ENCODE measurements around the gene GLDC. TPM values are rescaled to one million over a fixed set of nuclear protein-coding genes. Genes with fewer than 3 reads are reported as not detected.

Gene GLDC
- total RNA-seq, 4 donors from 2014 or later: 2.4 to 7.4 (median 4.8) TPM

DNA sequence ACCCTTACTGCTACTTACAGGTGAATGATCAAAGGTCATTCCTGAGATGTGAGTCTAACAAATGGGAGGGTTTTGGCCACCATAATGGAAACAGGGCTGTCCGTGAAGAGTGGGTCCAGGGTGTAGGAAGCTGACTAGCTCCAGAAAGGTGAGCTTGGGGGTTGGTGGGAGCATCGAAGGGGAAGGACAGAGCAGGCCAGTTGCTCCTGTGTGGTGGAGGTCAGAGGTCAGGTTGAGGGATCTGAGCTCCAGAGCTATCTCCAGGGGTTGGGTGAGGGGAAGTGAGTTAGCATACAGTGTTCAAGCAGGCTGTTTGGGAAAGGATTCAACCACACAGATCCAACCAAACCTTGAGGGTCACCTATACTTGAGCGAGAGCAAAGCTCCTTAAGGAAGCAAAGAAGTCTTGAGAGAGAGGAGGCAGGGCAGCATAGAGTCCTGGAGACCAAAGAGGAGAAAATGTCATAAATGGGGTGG, 18.7 kb upstream of the GLDC start:
- 78% methylated on average over 3 of the region's 3 CpGs for WGBS
- H3K4me3 ChIP-seq: no peak overlapping the region
- no peak for DNase-seq (ENCODE audit: low spot score in 2 of 2)
- no peaks in the 10 kb centered on the region for H3K9me3 ChIP-seq
- no peaks in the 10 kb centered on the region for H3K4me1 ChIP-seq
- H3K36me3 ChIP-seq: no peaks in the 10 kb centered on the region
- H3K27me3 ChIP-seq: no peaks in the 10 kb centered on the region
- no peak for TF ChIP-seq EP300 (IDR thresholded peaks at IDR 0.05)
- no peak for TF ChIP-seq POLR2A (IDR thresholded peaks at IDR 0.05)
- TF ChIP-seq, protein P1, sequence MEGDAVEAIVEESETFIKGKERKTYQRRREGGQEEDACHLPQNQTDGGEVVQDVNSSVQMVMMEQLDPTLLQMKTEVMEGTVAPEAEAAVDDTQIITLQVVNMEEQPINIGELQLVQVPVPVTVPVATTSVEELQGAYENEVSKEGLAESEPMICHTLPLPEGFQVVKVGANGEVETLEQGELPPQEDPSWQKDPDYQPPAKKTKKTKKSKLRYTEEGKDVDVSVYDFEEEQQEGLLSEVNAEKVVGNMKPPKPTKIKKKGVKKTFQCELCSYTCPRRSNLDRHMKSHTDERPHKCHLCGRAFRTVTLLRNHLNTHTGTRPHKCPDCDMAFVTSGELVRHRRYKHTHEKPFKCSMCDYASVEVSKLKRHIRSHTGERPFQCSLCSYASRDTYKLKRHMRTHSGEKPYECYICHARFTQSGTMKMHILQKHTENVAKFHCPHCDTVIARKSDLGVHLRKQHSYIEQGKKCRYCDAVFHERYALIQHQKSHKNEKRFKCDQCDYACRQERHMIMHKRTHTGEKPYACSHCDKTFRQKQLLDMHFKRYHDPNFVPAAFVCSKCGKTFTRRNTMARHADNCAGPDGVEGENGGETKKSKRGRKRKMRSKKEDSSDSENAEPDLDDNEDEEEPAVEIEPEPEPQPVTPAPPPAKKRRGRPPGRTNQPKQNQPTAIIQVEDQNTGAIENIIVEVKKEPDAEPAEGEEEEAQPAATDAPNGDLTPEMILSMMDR (IDR thresholded peaks at IDR 0.05): no peak
- TF ChIP-seq POLR2AphosphoS5 (IDR thresholded peaks at IDR 0.05): no peak
- H3K27ac ChIP-seq: no peak overlapping the region

DNA sequence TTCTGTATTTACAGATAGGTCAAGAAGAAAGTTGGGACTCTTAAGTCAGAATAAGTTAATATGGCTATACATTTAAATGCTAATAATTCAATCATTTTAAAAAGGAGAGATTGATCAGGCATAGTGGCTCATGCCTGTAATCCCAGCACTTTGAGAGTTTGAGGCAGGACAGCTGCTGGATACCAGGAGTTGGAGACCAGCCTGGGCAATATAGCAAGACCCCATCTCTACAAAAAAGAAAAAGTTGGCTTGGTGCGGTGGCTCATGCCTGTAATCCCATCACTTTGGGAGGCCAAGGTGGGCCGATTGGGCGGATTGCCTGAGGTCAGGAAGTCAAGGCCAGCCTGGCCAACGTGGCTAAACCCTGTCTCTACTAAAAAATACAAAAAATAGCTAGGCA, 15.0 kb upstream of the GLDC start:
- Histone ChIP-seq H3K4me1 (no peaks in the 10 kb centered on the region), H3K36me3 (no peaks in the 10 kb centered on the region), H3K27me3 (no peaks in the 10 kb centered on the region), H3K27ac (no peak overlapping the region), H3K9me3 (no peaks in the 10 kb centered on the region), H3K4me3 (no peak overlapping the region)
- TF ChIP-seq POLR2AphosphoS5 (IDR thresholded peaks at IDR 0.05) (no peak), POLR2A (IDR thresholded peaks at IDR 0.05) (no peak), EP300 (IDR thresholded peaks at IDR 0.05) (no peak)
- TF ChIP-seq, protein P1 (IDR thresholded peaks at IDR 0.05): no peak
- WGBS: 65% methylated on average over 4 of the region's 4 CpGs
- DNase-seq (ENCODE audit: low spot score in 2 of 2): no peak

DNA sequence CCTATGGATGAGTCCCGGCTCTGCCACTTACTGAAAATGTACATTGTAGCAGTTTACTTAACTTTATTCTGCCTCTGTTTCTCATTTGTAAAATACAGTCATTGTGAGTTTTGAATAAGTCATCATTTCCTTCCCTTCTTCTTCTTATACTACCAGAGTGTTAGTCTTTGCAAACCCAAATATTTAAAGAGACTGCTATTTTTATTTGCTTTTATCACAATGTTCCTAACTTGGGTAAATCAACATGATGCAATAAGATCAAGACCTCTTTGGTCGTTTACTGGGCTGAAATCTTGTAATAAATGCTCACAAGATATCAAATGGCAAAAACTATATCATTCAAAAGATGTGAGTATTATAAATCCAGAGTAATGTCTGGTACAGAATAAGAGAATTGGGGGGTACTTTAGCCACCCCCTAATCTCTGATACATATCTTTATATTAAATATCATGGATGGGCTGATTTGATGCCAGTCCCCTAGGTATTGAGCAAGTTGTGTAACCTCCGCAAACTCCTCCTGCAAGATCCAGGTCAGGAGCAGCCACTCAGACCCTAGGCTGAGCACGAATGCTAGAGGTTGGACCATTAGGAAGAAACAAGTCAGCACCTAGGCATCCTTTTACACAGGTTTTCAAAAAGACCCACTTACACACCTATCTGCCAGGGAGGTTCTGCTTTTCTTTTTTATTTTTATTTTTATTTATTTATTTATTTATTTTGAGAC, 13.3 kb upstream of the GLDC start:
- TF ChIP-seq, protein P1 (IDR thresholded peaks at IDR 0.05): no peak
- TF ChIP-seq POLR2A (IDR thresholded peaks at IDR 0.05) (no peak), POLR2AphosphoS5 (IDR thresholded peaks at IDR 0.05) (no peak), EP300 (IDR thresholded peaks at IDR 0.05) (no peak)
- Histone ChIP-seq H3K27me3 (no peaks in the 10 kb centered on the region), H3K4me1 (no peaks in the 10 kb centered on the region), H3K27ac (no peak overlapping the region), H3K36me3 (no peaks in the 10 kb centered on the region), H3K4me3 (no peak overlapping the region), H3K9me3 (no peaks in the 10 kb centered on the region)
- 81% methylated on average over 4 of the region's 4 CpGs for WGBS
- DNase-seq (ENCODE audit: low spot score in 2 of 2): no peak

GRCh38 chr9:6656614-6657300, 11.2 kb upstream of the GLDC start:
- Histone ChIP-seq H3K27ac (no peak overlapping the region), H3K9me3 (no peaks in the 10 kb centered on the region), H3K27me3 (peaks cover 4% of the 10 kb centered on the region), H3K36me3 (no peaks in the 10 kb centered on the region), H3K4me1 (no peaks in the 10 kb centered on the region), H3K4me3 (no peak overlapping the region)
- no peak for TF ChIP-seq POLR2A (IDR thresholded peaks at IDR 0.05)
- no peak for TF ChIP-seq POLR2AphosphoS5 (IDR thresholded peaks at IDR 0.05)
- TF ChIP-seq EP300 (IDR thresholded peaks at IDR 0.05): no peak
- TF ChIP-seq, protein P1 (IDR thresholded peaks at IDR 0.05): no peak
- WGBS: 87% methylated on average over 6 of the region's 6 CpGs
- no peak for DNase-seq (ENCODE audit: low spot score in 2 of 2)

DNA sequence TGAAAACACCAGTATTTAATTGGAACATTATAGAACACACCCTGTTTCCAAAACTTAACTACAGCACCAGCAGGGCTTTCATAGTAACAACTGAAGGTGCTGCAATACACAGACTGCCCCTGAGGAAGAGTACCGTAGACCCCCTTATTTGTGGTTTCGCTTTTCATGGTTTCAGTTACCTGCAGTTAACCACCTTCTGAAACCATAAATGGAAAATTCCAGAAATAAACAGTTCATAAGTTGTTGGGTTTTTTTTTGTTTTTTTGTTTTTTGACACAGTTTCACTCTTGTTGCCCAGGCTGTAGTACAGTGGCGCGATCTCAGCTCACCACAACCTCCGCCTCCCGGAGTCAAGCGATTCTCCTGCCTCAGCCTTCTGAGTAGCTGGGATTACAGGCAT, 9.5 kb upstream of the GLDC start:
- Histone ChIP-seq H3K9me3 (no peaks in the 10 kb centered on the region), H3K27me3 (peaks cover 7% of the 10 kb centered on the region), H3K27ac (no peak overlapping the region), H3K4me1 (no peaks in the 10 kb centered on the region), H3K4me3 (no peak overlapping the region), H3K36me3 (no peaks in the 10 kb centered on the region)
- 89% methylated on average over 7 of the region's 7 CpGs for WGBS
- no peak for DNase-seq (ENCODE audit: low spot score in 2 of 2)
- TF ChIP-seq EP300 (IDR thresholded peaks at IDR 0.05) (no peak), POLR2A (IDR thresholded peaks at IDR 0.05) (no peak), POLR2AphosphoS5 (IDR thresholded peaks at IDR 0.05) (no peak)
- TF ChIP-seq, protein P1 (IDR thresholded peaks at IDR 0.05): no peak

Measured in suprapubic skin (tissue), 4 donors.